HEK293 (cell line): ENCODE data around the gene MYL6B.
A peak's percentile ranks its signal among the peaks of the same experiment; 100 is the strongest.

Experiments used
- BCL6B ChIP-seq: fragments of 450-650 bp; formaldehyde crosslinking; IDR thresholded peaks from 2 replicates; pipeline ENCODE4 v1.5.1; 2017; ENCODE audit warnings: missing biosample characterization, missing genetic modification characterization
- GFI1B ChIP-seq: fragments of 450-650 bp; formaldehyde crosslinking; IDR thresholded peaks from 2 replicates; pipeline ENCODE4 v1.5.1; 2016; ENCODE audit warnings: missing biosample characterization, missing genetic modification characterization
- IKZF3 ChIP-seq: fragments of 450-650 bp; IDR thresholded peaks from 2 replicates; pipeline ENCODE4 v1.5.0; 2018; ENCODE audit warnings: missing biosample characterization, mild to moderate bottlenecking, missing genetic modification characterization, moderate library complexity
- KLF16 ChIP-seq: fragments of 450-650 bp; formaldehyde crosslinking; IDR thresholded peaks from 2 replicates; pipeline ENCODE4 v1.5.1; 2017; ENCODE audit warnings: missing biosample characterization, missing genetic modification characterization
- OVOL3 ChIP-seq: fragments of 450-650 bp; formaldehyde crosslinking; IDR thresholded peaks from 2 replicates; pipeline ENCODE4 v1.5.1; 2016; ENCODE audit warnings: missing biosample characterization, missing genetic modification characterization
- SALL2 ChIP-seq: fragments of 450-650 bp; formaldehyde crosslinking; IDR thresholded peaks from 2 replicates; pipeline ENCODE4 v1.5.0; 2017; ENCODE audit warnings: missing biosample characterization, mild to moderate bottlenecking, missing genetic modification characterization, borderline replicate concordance
- ZBTB1 ChIP-seq: fragments of 450-650 bp; formaldehyde crosslinking; IDR thresholded peaks from 2 replicates; pipeline ENCODE4 v1.5.1; 2016; ENCODE audit warnings: missing biosample characterization, missing genetic modification characterization
- ZBTB20 ChIP-seq: fragments of 450-650 bp; formaldehyde crosslinking; IDR thresholded peaks from 2 replicates; pipeline ENCODE4 v1.5.1; 2016; ENCODE audit warnings: missing biosample characterization, missing genetic modification characterization
- ZNF18 ChIP-seq: fragments of 450-650 bp; formaldehyde crosslinking; IDR thresholded peaks from 2 replicates; pipeline ENCODE4 v1.5.1; 2016; ENCODE audit warnings: missing biosample characterization, missing genetic modification characterization
- ZNF19 ChIP-seq: fragments of 450-650 bp; formaldehyde crosslinking; IDR thresholded peaks from 2 replicates; pipeline ENCODE4; 2016; ENCODE audit warnings: missing biosample characterization, missing genetic modification characterization, low read depth
- ZNF501 ChIP-seq: fragments of 450-650 bp; formaldehyde crosslinking; IDR thresholded peaks from 2 replicates; pipeline ENCODE4 v1.5.1; 2016; ENCODE audit warnings: missing biosample characterization, missing genetic modification characterization
- ZNF544 ChIP-seq: fragments of 450-650 bp; formaldehyde crosslinking; IDR thresholded peaks from 2 replicates; pipeline ENCODE4 v1.5.0; 2017; ENCODE audit warnings: missing biosample characterization, missing genetic modification characterization
- ZNF701 ChIP-seq: fragments of 450-650 bp; formaldehyde crosslinking; IDR thresholded peaks from 2 replicates; pipeline ENCODE4 v1.5.1; 2016; ENCODE audit warnings: missing biosample characterization, missing genetic modification characterization
- ZSCAN18 ChIP-seq: fragments of 450-650 bp; formaldehyde crosslinking; IDR thresholded peaks from 2 replicates; pipeline ENCODE4 v1.5.1; 2016; ENCODE audit warnings: missing biosample characterization, missing genetic modification characterization
- TF ChIP-seq, protein P1 (sequence below): fragments of 450-650 bp; formaldehyde crosslinking; IDR thresholded peaks from 2 replicates; pipeline ENCODE4 v1.5.1; 2016; ENCODE audit warnings: missing biosample characterization, missing genetic modification characterization
- TF ChIP-seq, protein P2 (sequence below): fragments of 450-650 bp; formaldehyde crosslinking; IDR thresholded peaks from 2 replicates; pipeline ENCODE4 v1.5.1; 2016; ENCODE audit warnings: missing biosample characterization, missing genetic modification characterization, borderline replicate concordance

MYL6B gene

GRCh38 chr12:56152756-56153677 lies 630 bp downstream of the MYL6B start (continued):
- TF ChIP-seq, protein P1, sequence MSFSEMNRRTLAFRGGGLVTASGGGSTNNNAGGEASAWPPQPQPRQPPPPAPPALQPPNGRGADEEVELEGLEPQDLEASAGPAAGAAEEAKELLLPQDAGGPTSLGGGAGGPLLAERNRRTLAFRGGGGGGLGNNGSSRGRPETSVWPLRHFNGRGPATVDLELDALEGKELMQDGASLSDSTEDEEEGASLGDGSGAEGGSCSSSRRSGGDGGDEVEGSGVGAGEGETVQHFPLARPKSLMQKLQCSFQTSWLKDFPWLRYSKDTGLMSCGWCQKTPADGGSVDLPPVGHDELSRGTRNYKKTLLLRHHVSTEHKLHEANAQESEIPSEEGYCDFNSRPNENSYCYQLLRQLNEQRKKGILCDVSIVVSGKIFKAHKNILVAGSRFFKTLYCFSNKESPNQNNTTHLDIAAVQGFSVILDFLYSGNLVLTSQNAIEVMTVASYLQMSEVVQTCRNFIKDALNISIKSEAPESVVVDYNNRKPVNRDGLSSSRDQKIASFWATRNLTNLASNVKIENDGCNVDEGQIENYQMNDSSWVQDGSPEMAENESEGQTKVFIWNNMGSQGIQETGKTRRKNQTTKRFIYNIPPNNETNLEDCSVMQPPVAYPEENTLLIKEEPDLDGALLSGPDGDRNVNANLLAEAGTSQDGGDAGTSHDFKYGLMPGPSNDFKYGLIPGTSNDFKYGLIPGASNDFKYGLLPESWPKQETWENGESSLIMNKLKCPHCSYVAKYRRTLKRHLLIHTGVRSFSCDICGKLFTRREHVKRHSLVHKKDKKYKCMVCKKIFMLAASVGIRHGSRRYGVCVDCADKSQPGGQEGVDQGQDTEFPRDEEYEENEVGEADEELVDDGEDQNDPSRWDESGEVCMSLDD: no peak
- TF ChIP-seq ZBTB20 (tag by site-specific recombination) (peak; percentile 9), IKZF3 (tag by site-specific recombination) (0 out of 2 replicates have a peak, but pooled peaks have one; percentile 12), ZNF544 (no peak), ZSCAN18 (tag by site-specific recombination) (no peak), ZNF18 (tag by site-specific recombination) (peak; percentile 66), OVOL3 (tag by site-specific recombination) (no peak), ZNF701 (no peak), ZBTB1 (tag by site-specific recombination) (no peak), GFI1B (tag by site-specific recombination) (0 out of 2 replicates have a peak, but pooled peaks have one; percentile 9), KLF16 (tag by site-specific recombination) (0 out of 2 replicates have a peak, but pooled peaks have one; percentile 3), ZNF19 (tag by site-specific recombination) (no peak), SALL2 (no peak), BCL6B (no peak), ZNF501 (tag by site-specific recombination) (no peak)
- TF ChIP-seq, protein P2, sequence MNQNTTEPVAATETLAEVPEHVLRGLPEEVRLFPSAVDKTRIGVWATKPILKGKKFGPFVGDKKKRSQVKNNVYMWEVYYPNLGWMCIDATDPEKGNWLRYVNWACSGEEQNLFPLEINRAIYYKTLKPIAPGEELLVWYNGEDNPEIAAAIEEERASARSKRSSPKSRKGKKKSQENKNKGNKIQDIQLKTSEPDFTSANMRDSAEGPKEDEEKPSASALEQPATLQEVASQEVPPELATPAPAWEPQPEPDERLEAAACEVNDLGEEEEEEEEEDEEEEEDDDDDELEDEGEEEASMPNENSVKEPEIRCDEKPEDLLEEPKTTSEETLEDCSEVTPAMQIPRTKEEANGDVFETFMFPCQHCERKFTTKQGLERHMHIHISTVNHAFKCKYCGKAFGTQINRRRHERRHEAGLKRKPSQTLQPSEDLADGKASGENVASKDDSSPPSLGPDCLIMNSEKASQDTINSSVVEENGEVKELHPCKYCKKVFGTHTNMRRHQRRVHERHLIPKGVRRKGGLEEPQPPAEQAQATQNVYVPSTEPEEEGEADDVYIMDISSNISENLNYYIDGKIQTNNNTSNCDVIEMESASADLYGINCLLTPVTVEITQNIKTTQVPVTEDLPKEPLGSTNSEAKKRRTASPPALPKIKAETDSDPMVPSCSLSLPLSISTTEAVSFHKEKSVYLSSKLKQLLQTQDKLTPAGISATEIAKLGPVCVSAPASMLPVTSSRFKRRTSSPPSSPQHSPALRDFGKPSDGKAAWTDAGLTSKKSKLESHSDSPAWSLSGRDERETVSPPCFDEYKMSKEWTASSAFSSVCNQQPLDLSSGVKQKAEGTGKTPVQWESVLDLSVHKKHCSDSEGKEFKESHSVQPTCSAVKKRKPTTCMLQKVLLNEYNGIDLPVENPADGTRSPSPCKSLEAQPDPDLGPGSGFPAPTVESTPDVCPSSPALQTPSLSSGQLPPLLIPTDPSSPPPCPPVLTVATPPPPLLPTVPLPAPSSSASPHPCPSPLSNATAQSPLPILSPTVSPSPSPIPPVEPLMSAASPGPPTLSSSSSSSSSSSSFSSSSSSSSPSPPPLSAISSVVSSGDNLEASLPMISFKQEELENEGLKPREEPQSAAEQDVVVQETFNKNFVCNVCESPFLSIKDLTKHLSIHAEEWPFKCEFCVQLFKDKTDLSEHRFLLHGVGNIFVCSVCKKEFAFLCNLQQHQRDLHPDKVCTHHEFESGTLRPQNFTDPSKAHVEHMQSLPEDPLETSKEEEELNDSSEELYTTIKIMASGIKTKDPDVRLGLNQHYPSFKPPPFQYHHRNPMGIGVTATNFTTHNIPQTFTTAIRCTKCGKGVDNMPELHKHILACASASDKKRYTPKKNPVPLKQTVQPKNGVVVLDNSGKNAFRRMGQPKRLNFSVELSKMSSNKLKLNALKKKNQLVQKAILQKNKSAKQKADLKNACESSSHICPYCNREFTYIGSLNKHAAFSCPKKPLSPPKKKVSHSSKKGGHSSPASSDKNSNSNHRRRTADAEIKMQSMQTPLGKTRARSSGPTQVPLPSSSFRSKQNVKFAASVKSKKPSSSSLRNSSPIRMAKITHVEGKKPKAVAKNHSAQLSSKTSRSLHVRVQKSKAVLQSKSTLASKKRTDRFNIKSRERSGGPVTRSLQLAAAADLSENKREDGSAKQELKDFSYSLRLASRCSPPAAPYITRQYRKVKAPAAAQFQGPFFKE (tag by site-specific recombination): no peak
